NCI-H2029 (cell line): Measurements from ENCODE around the gene LRFN3.
"Not testable (repeated sequence)": the region's sequence is repeated elsewhere in the genome, so short reads cannot be mapped to it uniquely, and the experiment has no call there.

Experiments used
- DNase-seq: peaks from one replicate; lab custom pipeline; 2025; lab: John Stamatoyannopoulos, UW

Gene LRFN3

DNA sequence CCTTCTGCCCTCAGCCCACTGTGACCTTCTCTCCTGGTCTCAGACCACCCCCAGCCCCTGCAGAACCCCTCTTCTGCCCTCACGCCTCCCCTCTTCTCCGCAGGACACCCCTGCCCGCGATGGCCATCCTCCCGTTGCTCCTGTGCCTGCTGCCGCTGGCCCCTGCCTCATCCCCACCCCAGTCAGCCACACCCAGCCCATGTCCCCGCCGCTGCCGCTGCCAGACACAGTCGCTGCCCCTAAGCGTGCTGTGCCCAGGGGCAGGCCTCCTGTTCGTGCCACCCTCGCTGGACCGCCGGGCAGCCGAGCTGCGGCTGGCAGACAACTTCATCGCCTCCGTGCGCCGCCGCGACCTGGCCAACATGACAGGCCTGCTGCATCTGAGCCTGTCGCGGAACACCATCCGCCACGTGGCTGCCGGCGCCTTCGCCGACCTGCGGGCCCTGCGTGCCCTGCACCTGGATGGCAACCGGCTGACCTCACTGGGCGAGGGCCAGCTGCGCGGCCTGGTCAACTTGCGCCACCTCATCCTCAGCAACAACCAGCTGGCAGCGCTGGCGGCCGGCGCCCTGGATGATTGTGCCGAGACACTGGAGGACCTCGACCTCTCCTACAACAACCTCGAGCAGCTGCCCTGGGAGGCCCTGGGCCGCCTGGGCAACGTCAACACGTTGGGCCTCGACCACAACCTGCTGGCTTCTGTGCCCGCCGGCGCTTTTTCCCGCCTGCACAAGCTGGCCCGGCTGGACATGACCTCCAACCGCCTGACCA lies 3.3 kb downstream of the LRFN3 start:
- DNase-seq, result no peak

GRCh38 chr19:35940078-35940775 lies 4.1 kb downstream of the LRFN3 start:
- DNase-seq, result no peak

DNA sequence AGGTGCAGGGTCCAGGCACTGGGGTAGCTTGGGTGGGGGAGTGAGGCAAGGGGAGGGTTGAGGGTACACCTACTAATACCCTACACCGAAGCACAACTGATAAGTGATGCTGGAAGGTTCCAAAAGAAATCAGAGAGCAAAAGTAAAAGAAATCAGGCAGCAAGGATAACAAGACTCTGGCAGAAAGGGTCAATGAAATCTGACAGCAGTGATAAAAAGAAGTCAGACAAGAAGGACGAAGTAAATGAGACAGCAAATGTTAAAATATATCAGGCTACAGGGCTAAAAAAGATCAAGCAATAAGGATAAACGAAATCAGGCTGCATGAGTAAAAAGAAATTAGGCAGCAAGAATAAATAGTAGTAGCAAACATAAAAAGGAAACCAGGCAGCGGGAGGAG lies 4.7 kb downstream of the LRFN3 start:
- no peak for DNase-seq

- no peak for DNase-seq
Measured at GRCh38 chr19:35942235-35942634, 6.1 kb downstream of the LRFN3 start.

GRCh38 chr19:35943321-35944301 lies 7.4 kb downstream of the LRFN3 start:
- no peak for DNase-seq

DNA sequence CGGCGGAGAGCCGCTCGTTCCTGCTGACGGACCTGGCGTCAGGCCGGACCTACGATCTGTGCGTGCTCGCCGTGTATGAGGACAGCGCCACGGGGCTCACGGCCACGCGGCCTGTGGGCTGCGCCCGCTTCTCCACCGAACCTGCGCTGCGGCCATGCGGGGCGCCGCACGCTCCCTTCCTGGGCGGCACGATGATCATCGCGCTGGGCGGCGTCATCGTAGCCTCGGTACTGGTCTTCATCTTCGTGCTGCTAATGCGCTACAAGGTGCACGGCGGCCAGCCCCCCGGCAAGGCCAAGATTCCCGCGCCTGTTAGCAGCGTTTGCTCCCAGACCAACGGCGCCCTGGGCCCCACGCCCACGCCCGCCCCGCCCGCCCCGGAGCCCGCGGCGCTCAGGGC lies 8.4 kb downstream of the LRFN3 start:
- no peak for DNase-seq

GRCh38 chr19:35945121-35945790 lies 9.1 kb downstream of the LRFN3 start:
- no peak for DNase-seq

GRCh38 chr19:35946203-35946602 lies 10.0 kb downstream of the LRFN3 start:
- DNase-seq, result no peak

GRCh38 chr19:35949131-35949530 lies 13.0 kb downstream of the LRFN3 start:
- no peak for DNase-seq

GRCh38 chr19:35955881-35956634 lies 19.9 kb downstream of the LRFN3 start:
- no peak for DNase-seq

- DNase-seq, result not testable (repeated sequence)
Measured at GRCh38 chr19:35957411-35957810, 21.2 kb downstream of the LRFN3 start.

DNA sequence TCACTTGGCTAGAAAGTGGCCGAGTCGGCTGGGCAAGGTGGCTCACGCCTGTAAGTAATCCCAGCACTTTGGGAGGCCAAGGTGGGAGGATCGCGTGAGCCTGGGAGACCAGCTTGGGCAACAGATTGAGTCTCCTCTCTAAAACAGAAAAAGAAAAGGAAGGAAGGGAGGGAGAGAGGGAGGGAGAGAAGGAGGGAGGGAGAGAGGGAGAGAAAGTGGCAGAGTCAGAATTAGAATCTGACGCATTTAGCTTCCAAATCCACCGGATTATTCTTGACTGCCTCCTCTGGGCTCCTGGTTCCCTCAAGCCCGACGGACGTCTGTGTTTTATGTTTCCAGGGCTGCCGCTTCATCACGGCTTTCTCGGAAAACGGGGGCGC lies 22.5 kb downstream of the LRFN3 start:
- no peak for DNase-seq

DNA sequence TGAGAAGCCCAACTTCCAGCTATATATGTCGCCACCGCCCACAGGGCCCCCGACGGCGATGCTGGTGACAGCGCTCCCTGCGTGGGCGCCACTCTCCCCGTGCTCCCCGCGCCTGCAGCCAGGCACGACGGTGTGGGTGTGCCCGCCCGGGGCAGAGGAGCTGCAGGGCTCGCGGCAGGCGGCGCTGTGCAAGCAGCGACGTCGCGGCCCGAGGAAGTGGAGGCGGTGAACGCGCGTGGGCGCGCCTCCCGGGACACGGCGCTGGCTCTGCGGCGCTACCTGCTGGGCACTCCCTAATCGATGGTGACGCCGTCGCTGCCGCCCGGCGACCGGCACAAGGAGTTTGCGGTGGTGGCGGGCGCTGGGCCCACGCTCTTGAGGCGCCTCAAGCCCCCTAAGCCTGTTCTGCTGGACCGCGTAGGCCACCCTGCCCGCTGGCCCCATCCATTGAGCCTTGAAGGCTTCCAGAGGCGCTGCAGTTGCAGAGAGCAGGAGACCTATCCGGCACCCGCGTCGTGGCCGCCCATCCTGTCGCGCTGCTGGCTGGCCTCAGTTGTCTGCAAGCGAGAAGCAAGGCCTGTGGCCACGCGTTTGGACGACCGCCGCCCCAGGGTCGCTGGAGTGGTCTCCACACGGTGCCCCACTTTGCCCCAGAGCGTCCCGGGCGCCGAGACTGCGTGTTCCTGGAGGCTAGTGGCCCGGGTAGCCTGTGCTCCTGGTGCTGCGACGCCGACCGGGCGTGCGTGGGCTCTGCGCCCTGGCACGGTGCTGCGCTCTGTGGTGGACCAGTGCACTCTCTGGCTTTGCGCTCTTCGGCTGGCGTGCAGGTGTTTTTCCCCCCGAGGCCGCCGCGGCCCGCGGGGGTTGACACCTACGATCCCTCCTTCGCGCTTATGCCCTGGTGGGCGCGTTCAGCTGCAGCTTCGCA lies 23.1 kb downstream of the LRFN3 start:
- no peak for DNase-seq

DNA sequence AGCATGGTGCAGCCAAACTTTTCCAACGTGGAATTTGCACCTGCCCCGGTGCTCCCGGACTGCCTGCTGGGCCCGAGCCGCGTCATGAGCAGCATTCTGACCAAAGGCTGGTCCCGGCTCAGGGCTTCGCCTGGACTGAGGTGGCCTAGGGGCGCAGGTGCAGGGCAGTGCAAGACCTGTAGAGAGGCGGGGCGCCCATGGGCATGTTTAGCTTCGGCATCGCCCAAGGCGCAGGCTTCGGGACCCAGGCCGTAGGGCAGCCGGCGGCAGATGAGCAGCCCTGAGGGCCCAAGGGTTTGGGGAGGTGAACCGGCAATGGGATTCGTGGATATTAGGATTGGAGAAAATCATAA lies 23.8 kb downstream of the LRFN3 start:
- DNase-seq, result no peak

- no peak for DNase-seq
Measured at GRCh38 chr19:35960432-35960972, 24.3 kb downstream of the LRFN3 start.

GRCh38 chr19:35963514-35963913 lies 27.3 kb downstream of the LRFN3 start:
- DNase-seq, result no peak

DNA sequence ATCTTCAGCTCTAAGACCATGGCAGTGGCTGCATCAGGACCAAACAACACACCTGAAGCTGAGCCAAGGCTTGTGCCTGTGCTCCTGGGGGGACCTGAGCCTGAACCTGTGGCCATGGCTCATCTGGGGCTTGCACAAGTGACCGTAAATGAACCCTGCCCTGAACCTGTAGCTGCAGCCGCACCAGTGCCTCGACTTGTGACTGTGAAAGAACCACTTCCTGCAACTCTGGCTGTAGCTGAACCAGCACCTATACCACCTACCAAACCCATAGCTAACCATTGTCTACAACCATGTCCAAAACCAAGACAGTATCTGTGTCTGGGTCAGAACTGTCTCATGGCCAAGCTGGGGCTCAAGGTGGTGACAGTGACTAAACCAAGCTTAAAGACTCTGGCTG lies 30.6 kb downstream of the LRFN3 start:
- DNase-seq, result no peak

- no peak for DNase-seq
Measured at GRCh38 chr19:35973487-35973886, 37.3 kb downstream of the LRFN3 start.

- DNase-seq, result no peak
Measured at GRCh38 chr19:35975608-35976214, 39.5 kb downstream of the LRFN3 start.
